VCaP (cell line): ENCODE data around the gene FAT3.

Experiments used
- H3K27ac ChIP-seq: fragments of 450-650 bp; 2 replicates; pipeline ENCODE4 v1.5.1; 2017
- CTCF ChIP-seq: fragments of 450-650 bp; conservative IDR thresholded peaks from 2 replicates; pipeline ENCODE4 v1.5.1; 2017; ENCODE audit warnings: mild to moderate bottlenecking, moderate library complexity

Gene FAT3

GRCh38 chr11:92222701-92223100, 1.9 kb upstream of the FAT3 start:
- no peak for TF ChIP-seq CTCF
- no peak overlapping the region for H3K27ac ChIP-seq

- no peak for TF ChIP-seq CTCF
- no peak overlapping the region for H3K27ac ChIP-seq
These were observed 588 bp upstream of the FAT3 start for GRCh38 chr11:92224054-92224406.

- no peak overlapping the region for H3K27ac ChIP-seq
- TF ChIP-seq CTCF = no peak
These were observed 528 bp downstream of the FAT3 start for GRCh38 chr11:92225125-92225567.

- H3K27ac ChIP-seq = no peak overlapping the region
- TF ChIP-seq CTCF = no peak
These were observed 1.1 kb downstream of the FAT3 start for GRCh38 chr11:92225568-92226330.

GRCh38 chr11:92226331-92227229, 2.0 kb downstream of the FAT3 start:
- no peak for TF ChIP-seq CTCF

GRCh38 chr11:92227230-92227814, 2.7 kb downstream of the FAT3 start:
- TF ChIP-seq CTCF = no peak
- H3K27ac ChIP-seq = no peak overlapping the region

More at GRCh38 chr11:92226331-92227229, 2.0 kb downstream of the FAT3 start:
- H3K27ac ChIP-seq = no peak overlapping the region
